Parathyroid adenoma (tissue), 2 donors: Measurements from ENCODE around the gene IL21R.

Source experiments
- H2AFZ ChIP-seq: fragments of 300-600 bp; sonication (generic); one replicate; pipeline ENCODE4 v1.7.0; 2017; ENCODE audit warnings: antibody characterized with exemption, mild to moderate bottlenecking
- H3K27ac ChIP-seq: fragments of 300-600 bp; sonication (generic); one replicate; pipeline ENCODE4 v1.7.0; 2017
- H3K27me3 ChIP-seq: fragments of 300-600 bp; sonication (generic); one replicate; pipeline ENCODE4 v1.7.0; 2017; ENCODE audit warnings: low read length; ENCODE audit not compliant: control insufficient read depth, insufficient read depth
- H3K36me3 ChIP-seq: fragments of 300-600 bp; sonication (generic); one replicate; pipeline ENCODE4 v1.7.0; 2017; ENCODE audit warnings: low read length; ENCODE audit not compliant: control insufficient read depth, insufficient read depth
- H3K4me1 ChIP-seq: fragments of 300-600 bp; sonication (generic); one replicate; pipeline ENCODE4 v1.7.0; 2017; ENCODE audit warnings: control low read depth
- H3K4me2 ChIP-seq: fragments of 300-600 bp; sonication (generic); one replicate; pipeline ENCODE4 v1.7.0; 2017; ENCODE audit warnings: low read length
- H3K4me3 ChIP-seq: fragments of 300-600 bp; sonication (generic); one replicate; pipeline ENCODE4 v1.7.0; 2017; ENCODE audit warnings: low read depth, low read length
- H3K79me2 ChIP-seq: fragments of 300-600 bp; sonication (generic); one replicate; pipeline ENCODE4 v1.7.0; 2017; ENCODE audit warnings: control low read depth
- H3K9ac ChIP-seq: fragments of 300-600 bp; sonication (generic); one replicate; pipeline ENCODE4 v1.7.0; 2017; ENCODE audit warnings: mild to moderate bottlenecking
- H3K9me3 ChIP-seq: fragments of 300-600 bp; sonication (generic); one replicate; pipeline ENCODE4 v1.7.0; 2017; ENCODE audit warnings: low read length; ENCODE audit not compliant: control insufficient read depth
- CTCF ChIP-seq: fragments of 300-600 bp; sonication (generic); IDR thresholded peaks from one replicate; pipeline ENCODE4 v1.7.0; 2017; ENCODE audit warnings: antibody characterized with exemption, mild to moderate bottlenecking
- donor health status: primary hyperparathyroidism.

Gene IL21R

GRCh38 chr16:27368358-27368722 is 33.6 kb upstream of the IL21R start:
- H3K9ac ChIP-seq: no peak overlapping the region
- no peaks in the 10 kb centered on the region for H3K9me3 ChIP-seq
- TF ChIP-seq CTCF: no peak
- H3K4me2 ChIP-seq: no peak overlapping the region
- H3K36me3 ChIP-seq: no peaks in the 10 kb centered on the region
- no peaks in the 10 kb centered on the region for H3K79me2 ChIP-seq
- H3K27me3 ChIP-seq: no peaks in the 10 kb centered on the region
- H3K4me1 ChIP-seq: peaks cover 2% of the 10 kb centered on the region
- no peak overlapping the region for H3K4me3 ChIP-seq
- H3K27ac ChIP-seq: no peak overlapping the region
- no peak overlapping the region for H2AFZ ChIP-seq

- TF ChIP-seq CTCF: no peak
- H2AFZ ChIP-seq: no peak overlapping the region
- H3K9me3 ChIP-seq: no peaks in the 10 kb centered on the region
- no peaks in the 10 kb centered on the region for H3K79me2 ChIP-seq
- no peak overlapping the region for H3K4me2 ChIP-seq
- H3K4me1 ChIP-seq: peaks cover 2% of the 10 kb centered on the region
- no peak overlapping the region for H3K9ac ChIP-seq
- H3K27me3 ChIP-seq: no peaks in the 10 kb centered on the region
- no peak overlapping the region for H3K27ac ChIP-seq
- H3K4me3 ChIP-seq: no peak overlapping the region
- no peaks in the 10 kb centered on the region for H3K36me3 ChIP-seq
Measured at GRCh38 chr16:27369806-27370205, 32.2 kb upstream of the IL21R start.

DNA sequence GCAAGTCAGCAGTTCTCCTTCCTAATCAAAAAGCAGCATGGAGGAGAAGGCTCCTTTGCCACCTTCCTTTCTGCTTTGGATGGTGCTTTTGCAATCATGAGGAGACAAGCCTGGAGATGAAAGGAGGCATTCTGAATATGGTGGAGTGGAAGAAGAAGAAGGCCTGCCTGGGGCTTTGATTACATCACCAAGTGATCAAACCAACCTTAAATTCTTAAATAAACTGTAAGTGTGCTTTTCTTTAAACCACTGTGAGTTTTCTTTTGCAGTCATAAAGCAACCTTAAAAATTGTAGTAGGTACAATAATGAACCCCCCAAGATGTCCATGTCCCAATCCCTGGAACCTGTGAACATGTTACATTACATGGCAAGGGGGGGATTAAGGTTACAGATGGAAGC is 31.7 kb upstream of the IL21R start:
- Histone ChIP-seq H3K4me2 (no peak overlapping the region), H3K4me3 (no peak overlapping the region), H3K36me3 (no peaks in the 10 kb centered on the region), H3K4me1 (peaks cover 2% of the 10 kb centered on the region), H2AFZ (no peak overlapping the region), H3K9ac (no peak overlapping the region), H3K27me3 (no peaks in the 10 kb centered on the region), H3K79me2 (no peaks in the 10 kb centered on the region), H3K27ac (no peak overlapping the region), H3K9me3 (no peaks in the 10 kb centered on the region)
- TF ChIP-seq CTCF: no peak

DNA sequence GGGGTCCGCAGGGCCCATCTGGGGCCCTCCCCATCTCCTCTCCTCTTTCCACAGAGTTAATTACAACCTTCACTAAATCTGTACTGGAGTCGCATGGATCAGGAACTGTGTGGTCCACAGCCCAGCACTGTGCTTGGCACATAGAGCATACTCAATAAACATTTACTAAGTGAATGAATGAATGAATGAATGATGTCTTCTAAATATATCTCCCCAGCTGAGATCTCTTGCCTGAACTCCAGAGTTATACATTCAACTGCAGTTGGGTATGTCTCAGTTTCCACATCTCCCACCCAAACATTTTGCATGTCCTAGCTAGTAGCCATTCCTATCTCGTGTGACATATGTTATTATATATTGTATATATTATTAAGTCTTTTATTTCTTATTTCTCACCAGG is 28.7 kb upstream of the IL21R start:
- H3K27ac ChIP-seq: no peak overlapping the region
- H3K4me3 ChIP-seq: no peak overlapping the region
- no peak overlapping the region for H2AFZ ChIP-seq
- no peaks in the 10 kb centered on the region for H3K79me2 ChIP-seq
- no peaks in the 10 kb centered on the region for H3K9me3 ChIP-seq
- H3K27me3 ChIP-seq: no peaks in the 10 kb centered on the region
- H3K36me3 ChIP-seq: no peaks in the 10 kb centered on the region
- H3K9ac ChIP-seq: no peak overlapping the region
- TF ChIP-seq CTCF: no peak
- H3K4me2 ChIP-seq: no peak overlapping the region
- H3K4me1 ChIP-seq: no peaks in the 10 kb centered on the region

DNA sequence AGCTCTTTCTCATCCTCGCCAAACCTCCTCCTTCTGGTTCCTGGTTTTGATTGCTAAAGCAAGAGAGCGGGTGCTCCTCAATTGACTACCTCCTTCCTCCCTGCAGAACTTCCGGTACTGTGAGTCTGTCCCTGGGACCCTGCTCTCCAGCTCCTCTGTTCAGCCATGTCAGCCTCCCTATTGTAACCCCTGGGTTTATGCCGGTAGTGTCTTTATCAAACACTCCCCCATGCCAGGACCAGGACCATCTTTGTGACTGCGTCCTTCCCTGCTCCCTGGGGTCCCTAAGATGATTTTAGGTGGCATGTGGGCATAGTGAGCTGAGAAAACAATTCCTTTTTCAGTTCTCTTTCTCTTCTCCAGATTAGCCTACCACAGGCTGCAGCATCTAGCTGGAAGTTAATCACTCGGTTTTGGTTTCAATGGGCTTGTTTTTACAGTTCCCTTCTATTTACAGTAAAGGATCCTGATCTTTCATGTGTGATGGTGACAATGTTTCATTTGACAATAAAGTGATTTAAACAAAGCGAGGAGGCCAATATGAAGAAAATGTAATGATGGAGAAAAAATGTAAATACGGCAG is 27.7 kb upstream of the IL21R start:
- Histone ChIP-seq H3K4me3 (no peak overlapping the region), H3K27me3 (no peaks in the 10 kb centered on the region), H3K4me2 (no peak overlapping the region), H3K9ac (no peak overlapping the region), H2AFZ (peak overlapping the region; percentile 18), H3K79me2 (no peaks in the 10 kb centered on the region), H3K36me3 (no peaks in the 10 kb centered on the region), H3K9me3 (no peaks in the 10 kb centered on the region), H3K4me1 (no peaks in the 10 kb centered on the region), H3K27ac (no peak overlapping the region)
- TF ChIP-seq CTCF: no peak
